Measurements from ENCODE around the gene DENND2A. TPM values are rescaled to one million over a fixed set of nuclear protein-coding genes. Genes with fewer than 3 reads are reported as not detected.

Gene DENND2A
- polyA plus RNA-seq, 4 donors, result 3.0 to 7.0 (median 5.7) TPM; not detected in 1

DNA sequence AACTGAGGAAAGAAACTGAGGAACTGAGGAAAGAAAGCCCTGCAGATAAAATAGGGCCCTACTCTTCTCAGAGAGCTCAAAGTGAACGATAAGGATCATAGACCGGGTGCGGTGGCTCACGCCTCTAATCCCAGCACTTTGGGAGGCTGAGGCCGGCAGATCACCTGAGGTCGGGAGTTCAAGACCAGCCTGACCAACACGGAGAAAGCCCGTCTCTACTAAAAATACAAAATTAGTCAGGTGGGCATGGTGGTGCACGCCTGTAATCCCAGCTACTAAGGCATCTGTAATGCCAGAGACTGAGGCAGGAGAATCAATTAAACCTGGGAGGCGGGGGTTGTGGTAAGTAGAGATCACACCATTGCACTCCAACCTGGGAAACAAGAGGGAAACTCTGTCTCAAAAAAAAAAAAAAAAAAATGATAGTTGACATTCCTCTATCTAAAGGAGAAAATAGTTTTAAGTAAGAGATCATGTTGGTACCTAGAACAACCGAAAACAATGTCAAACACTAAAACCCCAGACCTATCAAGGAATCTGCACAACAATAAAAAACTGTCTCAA lies 163.8 kb downstream of the DENND2A start:
- FAIRE-seq, result no peak
- WGBS, 3 donors, result 15 to 58% (median 30%) methylated on average over 11 of the region's 11 CpGs

DNA sequence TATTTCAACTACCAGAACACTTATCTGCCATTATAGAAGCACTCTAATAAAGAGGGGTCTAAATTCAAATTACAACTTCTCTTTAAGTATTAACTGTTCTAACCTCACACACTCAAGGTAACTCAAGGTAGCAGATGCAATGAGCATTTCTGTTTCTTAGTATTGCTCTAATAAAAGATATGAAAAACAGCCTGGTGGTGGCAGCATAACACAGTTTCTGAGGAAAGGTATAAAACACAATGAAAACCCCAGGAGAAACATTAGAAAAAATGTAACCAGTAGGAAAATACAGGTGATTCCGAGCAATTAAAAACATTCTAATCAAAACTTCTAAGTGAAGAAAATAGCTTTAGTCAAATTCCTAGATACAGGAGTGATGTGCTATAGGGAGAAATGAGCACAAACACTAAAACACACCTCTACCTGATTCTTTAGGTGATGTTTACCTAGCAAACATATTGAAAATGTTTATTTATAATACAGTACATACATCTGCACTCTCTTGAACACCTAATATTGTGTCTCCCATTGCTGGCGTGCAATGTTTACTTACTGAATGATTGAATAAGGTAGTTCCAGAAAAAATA lies 164.8 kb downstream of the DENND2A start:
- Histone ChIP-seq H3K4me3 (ENCODE audit: low read depth in 1 of 3, low read length in 3 of 3) (no peak overlapping the region), H3K36me3 (ENCODE audit: control insufficient read depth in 3 of 3, insufficient read depth in 2 of 3, low read depth in 1 of 3, low read length in 3 of 3) (peaks cover 0 to 17% (median 6%) of the 10 kb centered on the region in 3 donors), H3K27ac (ENCODE audit: low read depth in 1 of 3, low read length in 2 of 3) (no peak overlapping the region), H3K4me1 (ENCODE audit: control insufficient read depth in 3 of 3, insufficient read depth in 2 of 3, low read depth in 1 of 3, low read length in 2 of 3) (peaks cover 0 to 4% (median 4%) of the 10 kb centered on the region in 3 donors), H3K9me3 (ENCODE audit: control insufficient read depth in 2 of 2, insufficient read depth in 1 of 2, low read depth in 1 of 2, low read length in 1 of 2) (no peaks in the 10 kb centered on the region), H3K27me3 (ENCODE audit: control insufficient read depth in 3 of 3, insufficient read depth in 3 of 3, low read length in 3 of 3) (no peaks in the 10 kb centered on the region)
- 13 to 43% (median 26%) methylated on average over 2 of the region's 2 CpGs for WGBS, 3 donors
- FAIRE-seq (no peak), DNase-seq (peak; percentile 73 to 76)

More for the DNA sequence above, 163.8 kb downstream of the DENND2A start:
- DNase-seq, result no peak
- Histone ChIP-seq H3K27ac (ENCODE audit: low read depth in 1 of 3, low read length in 2 of 3) (peak overlapping the region in 2 of 3 donors; percentile 54 to 94), H3K4me1 (ENCODE audit: control insufficient read depth in 3 of 3, insufficient read depth in 2 of 3, low read depth in 1 of 3, low read length in 2 of 3) (peaks cover 0 to 4% (median 4%) of the 10 kb centered on the region in 3 donors), H3K4me3 (ENCODE audit: low read depth in 1 of 3, low read length in 3 of 3) (peak overlapping the region in 1 of 3 donors; percentile 93), H3K9me3 (ENCODE audit: control insufficient read depth in 2 of 2, insufficient read depth in 1 of 2, low read depth in 1 of 2, low read length in 1 of 2) (no peaks in the 10 kb centered on the region), H3K36me3 (ENCODE audit: control insufficient read depth in 3 of 3, insufficient read depth in 2 of 3, low read depth in 1 of 3, low read length in 3 of 3) (peaks cover 0 to 10% (median 0%) of the 10 kb centered on the region in 3 donors), H3K27me3 (ENCODE audit: control insufficient read depth in 3 of 3, insufficient read depth in 3 of 3, low read length in 3 of 3) (no peaks in the 10 kb centered on the region)

Other genes starting within 250 kb of the DENND2A start
- gene SLC37A3, start 242.3 kb downstream of the DENND2A start, polyA plus RNA-seq, result 10 to 100 TPM; 14.1 to 31.9 (median 17.8) TPM
- gene RAB19, start 236.8 kb downstream of the DENND2A start, polyA plus RNA-seq, result 1 to 10 TPM in 3 of 4 donors, not detected in 1; 1.6 to 4.9 (median 2.2) TPM
- gene MKRN1, start 161.3 kb downstream of the DENND2A start, polyA plus RNA-seq, result 10 to 100 TPM; 57.7 to 90.4 (median 70.1) TPM
- 10 to 100 TPM in 2 of 4 donors, 1 to 10 TPM in 2; 7.6 to 20.1 (median 12.2) TPM for gene ADCK2, start 32.1 kb upstream of the DENND2A start, polyA plus RNA-seq
- 100 to 1,000 TPM; 171 to 779 (median 479) TPM for gene NDUFB2, start 55.9 kb upstream of the DENND2A start, polyA plus RNA-seq